Measurements from ENCODE around the gene TMEM39B.
A peak's percentile ranks its signal among the peaks of the same experiment; 100 is the strongest.
"Not testable (repeated sequence)": the region's sequence is repeated elsewhere in the genome, so short reads cannot be mapped to it uniquely, and the experiment has no call there.

The TMEM39B gene

DNA sequence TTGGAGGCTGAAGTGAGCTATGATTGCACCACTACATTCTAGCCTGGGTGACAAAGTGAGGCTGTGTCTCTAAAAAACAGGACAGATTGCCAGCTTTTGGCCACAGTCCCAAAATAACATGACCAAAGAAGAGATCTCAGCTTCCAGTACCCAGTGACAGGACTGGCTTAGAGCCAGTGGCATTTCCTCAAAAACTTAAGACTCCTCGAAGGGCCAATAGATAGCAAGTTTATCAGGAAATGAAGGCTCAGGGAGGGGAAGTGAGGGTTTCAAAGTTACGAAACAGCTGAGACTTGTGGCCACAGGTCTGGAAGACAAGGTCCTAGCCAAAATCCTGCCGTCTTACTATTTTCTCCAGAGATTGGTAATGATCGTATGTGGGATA lies 6.3 kb upstream of the TMEM39B start:
- peak overlapping the region in 5 of 21 experiments; percentile 25 to 47 (median 30) for H3K27ac ChIP-seq
- H3K4me3 ChIP-seq, result no peak overlapping the region

DNA sequence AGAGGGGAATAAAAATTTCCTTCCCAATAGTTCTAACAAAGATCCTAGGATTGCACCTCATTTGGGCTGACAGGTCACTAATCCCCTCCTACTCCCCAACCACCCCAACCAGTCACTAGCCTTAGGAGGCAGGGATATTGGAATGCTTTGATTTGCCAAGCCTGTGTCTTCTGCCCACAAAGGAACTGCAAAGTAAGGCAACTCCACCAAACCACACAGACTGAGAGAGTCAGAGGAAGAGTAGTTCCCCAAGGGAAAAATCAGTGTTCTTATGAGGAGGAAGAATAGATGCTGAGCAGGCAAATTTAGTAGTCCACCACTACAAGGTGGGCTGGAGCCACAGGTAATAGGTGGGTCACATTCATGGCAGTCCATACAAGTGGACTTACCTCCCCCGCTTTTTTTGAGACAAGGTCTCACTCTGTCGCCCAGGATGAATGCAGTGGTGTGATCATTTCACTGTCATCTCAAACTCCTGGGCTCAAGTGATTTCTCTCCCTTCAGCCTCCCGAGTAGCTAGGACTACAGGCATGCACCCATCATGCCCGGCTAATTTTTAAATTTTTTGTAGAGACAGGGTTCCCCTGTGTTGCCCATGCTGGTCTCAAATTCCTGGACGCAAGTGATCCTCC lies 3.7 kb upstream of the TMEM39B start:
- Histone ChIP-seq H3K4me3 (no peak overlapping the region), H3K27ac (peak overlapping the region in 1 of 21 experiments; percentile 15)

DNA sequence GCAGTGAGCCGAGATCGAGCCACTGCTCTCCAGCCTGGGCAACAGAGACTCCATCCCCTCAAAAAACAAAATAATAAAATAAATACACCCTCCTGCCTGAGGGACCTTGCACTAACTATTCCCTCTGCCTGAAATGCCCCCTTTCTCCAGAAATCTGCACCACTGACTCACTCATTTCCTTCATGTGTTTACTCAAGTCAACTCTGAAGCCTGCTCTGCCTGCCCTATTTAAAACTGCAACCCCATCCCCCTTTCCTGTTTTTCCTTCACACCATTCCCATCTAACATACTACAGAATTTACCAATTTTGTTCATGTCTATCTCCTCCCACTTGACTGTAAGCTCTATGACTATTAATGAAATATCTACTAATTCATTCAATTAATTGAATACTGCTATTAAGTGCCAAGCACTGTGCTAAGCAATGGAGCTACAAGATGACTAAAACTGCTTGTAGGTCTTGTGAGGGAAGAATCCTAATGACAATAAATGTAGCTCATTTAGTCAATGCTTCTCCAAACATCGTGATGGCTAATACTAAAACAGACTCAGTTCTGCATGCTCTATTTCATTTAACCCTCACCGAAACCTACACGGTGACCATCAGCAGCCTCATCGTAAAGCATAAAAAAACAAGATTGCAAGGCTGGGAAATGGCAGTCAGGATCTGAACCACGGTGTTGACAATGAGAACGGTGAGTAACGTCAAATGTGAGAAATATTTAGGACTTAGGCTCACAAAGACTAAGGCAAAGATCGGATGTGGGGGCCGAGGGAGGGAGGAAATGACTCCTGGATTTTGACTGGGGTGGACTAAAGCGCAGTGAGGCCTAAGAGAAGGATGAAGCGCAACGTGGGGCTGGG lies 749 bp upstream of the TMEM39B start:
- H3K27ac ChIP-seq, result peak overlapping the region; percentile 68 to 96 (median 86)
- H3K4me3 ChIP-seq, result peak overlapping the region; percentile 48 to 89 (median 70)

DNA sequence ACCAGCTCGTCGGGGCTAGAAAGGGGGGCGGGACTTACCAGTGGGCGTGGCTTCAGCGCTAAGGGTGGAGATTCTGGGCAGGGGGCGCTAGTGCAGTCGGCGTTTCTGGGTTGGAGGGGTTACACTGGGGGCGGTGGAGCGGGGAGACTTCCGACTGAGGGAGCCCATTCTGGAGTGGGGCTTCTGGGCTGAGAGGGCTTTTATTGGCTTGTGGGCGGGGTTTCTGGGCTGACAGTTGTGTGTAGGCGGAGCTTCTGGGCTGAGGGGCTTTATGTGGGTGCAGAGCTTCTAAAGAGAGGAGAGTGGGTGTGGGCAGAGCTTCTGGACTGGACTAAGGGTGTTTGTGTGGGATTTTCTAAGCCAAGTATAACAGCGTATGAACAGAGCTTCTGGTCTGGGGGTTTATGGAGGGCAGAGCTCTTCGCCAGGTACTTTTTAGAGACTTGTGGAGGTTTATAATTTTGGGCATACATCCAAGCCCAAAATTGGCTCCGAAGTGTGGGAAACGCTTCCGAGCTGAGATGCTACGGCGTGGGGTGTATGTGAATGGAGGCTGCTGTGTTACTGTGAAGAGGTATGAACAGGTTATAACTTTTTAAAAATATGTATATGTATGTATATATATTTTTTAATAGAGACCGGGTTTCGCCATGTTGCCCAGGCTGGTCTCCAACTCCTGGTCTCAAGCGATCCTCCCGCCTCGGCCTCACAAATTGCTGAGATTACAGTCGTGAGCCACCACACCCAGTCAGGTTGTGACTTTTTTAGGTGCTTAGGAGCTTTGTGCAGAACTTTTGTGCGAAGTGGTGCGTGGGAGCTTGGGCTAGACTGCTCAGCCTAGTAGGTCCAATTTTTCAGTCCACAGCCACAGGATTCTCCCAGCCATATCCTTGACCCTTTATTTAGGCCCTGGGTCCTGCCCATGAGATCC lies 825 bp downstream of the TMEM39B start:
- Histone ChIP-seq H3K27ac (peak overlapping the region; percentile 68 to 96 (median 86)), H3K4me3 (peak overlapping the region; percentile 48 to 89 (median 70))

DNA sequence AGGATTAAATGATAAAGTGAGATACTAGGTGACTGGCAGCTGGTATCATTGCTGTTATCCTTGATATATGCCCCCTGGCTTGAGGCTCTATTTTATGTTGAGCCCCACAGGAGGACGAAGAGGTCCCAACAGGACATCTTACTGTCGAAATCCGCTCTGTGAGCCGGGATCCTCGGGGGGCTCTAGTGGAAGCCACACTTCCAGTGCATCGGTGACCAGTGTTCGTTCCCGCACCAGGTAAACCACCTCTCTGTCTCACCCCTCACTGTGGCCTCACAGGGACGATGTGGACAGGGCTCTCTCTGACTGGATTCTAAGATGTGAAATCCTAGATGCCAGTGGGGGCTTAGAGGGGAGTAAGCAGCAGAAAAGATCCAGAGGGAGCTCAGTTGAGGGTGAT lies 2.1 kb downstream of the TMEM39B start:
- no peak overlapping the region for H3K27ac ChIP-seq
- no peak overlapping the region for H3K4me3 ChIP-seq

DNA sequence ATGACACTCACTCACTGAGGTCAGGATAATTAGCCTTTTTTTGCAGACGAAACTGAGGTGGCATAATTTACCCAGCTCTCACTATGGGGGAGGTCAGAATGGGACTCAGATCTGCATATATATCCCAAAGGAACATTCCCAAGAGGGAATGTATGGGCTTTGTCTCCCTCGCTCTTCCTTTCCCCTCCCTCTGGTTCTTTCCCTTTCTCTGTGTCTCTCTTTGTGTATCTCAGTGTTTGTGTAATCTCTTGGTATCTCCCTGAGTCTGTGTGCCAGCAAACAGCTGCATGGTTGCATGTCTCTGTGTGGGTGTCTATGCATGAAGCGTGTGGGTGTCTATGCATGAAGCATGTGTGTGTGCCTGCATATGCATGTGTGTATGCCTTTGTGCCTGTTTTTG lies 4.7 kb downstream of the TMEM39B start:
- Histone ChIP-seq H3K27ac (no peak overlapping the region), H3K4me3 (no peak overlapping the region)

DNA sequence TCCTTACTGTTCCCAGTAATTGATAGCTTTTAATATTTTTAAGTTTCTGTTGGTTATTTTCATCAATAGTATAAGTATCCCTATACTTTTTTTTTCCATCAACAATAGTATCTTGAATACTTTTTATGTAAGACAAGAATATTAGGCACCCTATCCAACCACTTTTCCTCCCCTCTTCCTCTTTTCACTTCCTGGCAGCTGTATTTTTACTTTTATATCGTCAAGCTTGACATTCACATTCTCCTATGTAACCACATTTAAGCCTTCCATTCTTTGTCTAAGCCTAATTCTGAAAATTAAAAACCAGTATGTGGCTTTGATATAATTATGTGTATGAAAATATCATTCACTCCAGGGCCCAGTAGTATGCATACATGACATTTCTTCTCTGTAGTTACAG lies 9.3 kb downstream of the TMEM39B start:
- no peak overlapping the region for H3K27ac ChIP-seq

DNA sequence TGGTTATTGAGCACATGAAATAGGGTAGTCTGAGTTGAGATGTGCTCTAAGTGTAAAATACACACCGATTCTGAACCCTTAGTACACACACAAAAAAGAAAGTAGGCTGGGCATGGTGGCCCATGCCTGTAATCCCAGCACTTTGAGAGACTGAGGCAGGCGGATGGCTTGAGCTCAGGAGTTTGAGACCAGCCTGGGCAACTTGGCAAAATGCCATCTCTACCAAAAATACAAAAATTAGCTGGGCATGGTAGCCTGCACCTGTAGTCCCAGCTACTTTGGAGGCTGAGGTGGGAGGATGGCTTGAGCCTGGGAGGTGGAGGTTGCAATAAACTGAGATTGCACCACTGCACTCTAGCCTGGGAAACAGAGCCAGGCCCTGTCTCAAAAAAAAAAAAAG lies 13.6 kb downstream of the TMEM39B start:
- not testable (repeated sequence) for H3K27ac ChIP-seq

More for the DNA sequence above, 9.3 kb downstream of the TMEM39B start:
- no peak overlapping the region for H3K4me3 ChIP-seq

DNA sequence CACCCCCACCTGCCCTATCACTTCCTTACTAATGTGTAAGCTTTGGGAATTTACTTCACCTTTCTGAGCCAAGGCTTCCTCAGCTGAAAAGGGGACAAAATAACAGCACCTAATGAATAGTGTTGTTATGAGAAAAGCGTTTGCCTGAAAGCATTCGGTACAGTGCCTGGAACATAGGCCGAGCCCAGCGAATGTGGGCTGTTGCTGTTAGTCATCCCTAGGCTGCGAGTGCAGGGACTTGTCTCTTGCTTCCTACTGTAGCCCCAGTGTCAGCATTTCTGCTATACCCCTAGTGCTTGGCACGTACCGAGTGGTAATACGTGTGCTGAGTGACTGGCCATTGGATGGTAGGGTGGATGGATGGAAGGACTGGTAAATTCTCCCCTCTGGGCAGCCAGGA lies 18.4 kb downstream of the TMEM39B start:
- H3K4me3 ChIP-seq, result no peak overlapping the region
- no peak overlapping the region for H3K27ac ChIP-seq

More for the DNA sequence above, 13.6 kb downstream of the TMEM39B start:
- H3K4me3 ChIP-seq, result not testable (repeated sequence)

DNA sequence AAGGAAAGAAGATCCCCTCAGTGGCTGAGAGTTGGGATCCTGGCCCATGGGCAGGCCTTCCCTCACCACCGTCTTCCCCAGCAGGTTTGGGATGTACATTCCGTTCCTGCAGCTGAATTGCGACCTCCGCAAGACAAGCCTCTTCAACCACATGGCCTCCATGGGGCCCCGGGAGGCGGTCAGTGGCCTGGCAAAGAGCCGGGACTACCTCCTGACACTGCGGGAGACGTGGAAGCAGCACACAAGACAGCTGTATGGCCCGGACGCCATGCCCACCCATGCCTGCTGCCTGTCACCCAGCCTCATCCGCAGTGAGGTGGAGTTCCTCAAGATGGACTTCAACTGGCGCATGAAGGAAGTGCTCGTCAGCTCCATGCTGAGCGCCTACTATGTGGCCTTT lies 18.9 kb downstream of the TMEM39B start:
- Histone ChIP-seq H3K4me3 (no peak overlapping the region), H3K27ac (no peak overlapping the region)

DNA sequence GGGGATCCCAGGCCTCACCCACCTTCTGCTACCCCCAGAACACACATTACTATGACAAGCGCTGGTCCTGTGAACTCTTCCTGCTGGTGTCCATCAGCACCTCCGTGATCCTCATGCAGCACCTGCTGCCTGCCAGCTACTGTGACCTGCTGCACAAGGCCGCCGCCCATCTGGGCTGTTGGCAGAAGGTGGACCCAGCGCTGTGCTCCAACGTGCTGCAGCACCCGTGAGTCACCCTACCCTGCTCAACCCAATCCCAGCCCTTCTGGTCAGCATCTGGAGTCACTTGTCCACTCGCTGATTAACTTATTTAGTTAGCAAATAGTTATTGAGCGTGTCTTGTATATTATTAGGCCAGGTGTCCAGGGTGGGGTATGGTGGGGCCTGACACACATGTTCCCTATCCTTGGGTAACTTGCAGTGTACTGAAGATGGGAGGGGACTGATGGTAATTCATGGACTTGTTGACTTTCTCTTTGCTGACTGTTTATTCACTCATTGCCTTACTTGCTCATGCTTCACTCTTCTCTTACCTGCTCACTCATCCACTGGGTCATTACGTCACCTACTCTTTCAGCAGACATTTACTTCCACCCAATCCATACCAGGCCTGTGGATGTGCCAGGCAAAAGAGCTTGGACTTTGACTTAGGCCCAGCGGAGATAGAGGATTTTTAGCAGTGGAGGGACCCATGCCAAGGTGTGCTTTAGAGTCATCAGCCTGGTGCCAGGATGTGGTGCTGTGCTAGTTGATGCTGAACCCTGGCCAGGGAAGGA lies 22.2 kb downstream of the TMEM39B start:
- H3K4me3 ChIP-seq, result no peak overlapping the region
- H3K27ac ChIP-seq, result no peak overlapping the region

DNA sequence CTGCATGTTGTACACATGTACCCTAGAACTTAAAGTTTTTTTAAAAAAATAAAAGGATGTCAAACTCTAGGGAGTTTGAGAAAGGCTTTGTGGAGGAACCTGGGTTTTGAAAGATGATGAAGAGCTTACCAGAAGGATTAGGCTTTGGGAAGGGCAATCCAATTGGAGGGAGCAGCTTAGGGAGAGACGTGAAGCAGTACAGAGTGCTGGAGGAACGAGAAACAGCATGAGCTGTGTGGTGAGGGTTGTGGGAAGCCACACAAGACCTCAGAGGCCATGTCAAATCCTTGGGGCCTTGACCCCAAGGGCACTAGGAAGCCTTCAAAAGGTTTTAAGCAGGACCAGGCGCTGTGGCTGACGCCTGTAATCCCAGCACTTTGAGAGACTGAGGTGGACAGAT lies 26.7 kb downstream of the TMEM39B start:
- Histone ChIP-seq H3K27ac (no peak overlapping the region), H3K4me3 (no peak overlapping the region)

DNA sequence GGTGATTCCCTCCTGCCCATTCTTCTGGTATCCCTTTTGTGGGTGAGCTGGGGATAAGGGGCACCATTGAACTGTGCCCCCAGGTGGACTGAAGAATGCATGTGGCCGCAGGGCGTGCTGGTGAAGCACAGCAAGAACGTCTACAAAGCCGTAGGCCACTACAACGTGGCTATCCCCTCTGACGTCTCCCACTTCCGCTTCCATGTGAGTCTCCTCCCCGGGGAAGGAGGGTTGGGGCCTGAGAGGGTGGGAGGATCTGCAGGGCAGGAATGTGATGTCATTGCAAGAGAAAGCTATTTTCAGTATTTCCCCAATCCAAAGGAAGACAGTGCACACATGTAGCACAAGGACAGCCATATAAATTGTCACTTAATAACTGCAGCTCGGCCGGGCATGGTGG lies 27.6 kb downstream of the TMEM39B start:
- H3K4me3 ChIP-seq, result no peak overlapping the region
- H3K27ac ChIP-seq, result peak overlapping the region in 3 of 21 experiments; percentile 14 to 20 (median 20)

DNA sequence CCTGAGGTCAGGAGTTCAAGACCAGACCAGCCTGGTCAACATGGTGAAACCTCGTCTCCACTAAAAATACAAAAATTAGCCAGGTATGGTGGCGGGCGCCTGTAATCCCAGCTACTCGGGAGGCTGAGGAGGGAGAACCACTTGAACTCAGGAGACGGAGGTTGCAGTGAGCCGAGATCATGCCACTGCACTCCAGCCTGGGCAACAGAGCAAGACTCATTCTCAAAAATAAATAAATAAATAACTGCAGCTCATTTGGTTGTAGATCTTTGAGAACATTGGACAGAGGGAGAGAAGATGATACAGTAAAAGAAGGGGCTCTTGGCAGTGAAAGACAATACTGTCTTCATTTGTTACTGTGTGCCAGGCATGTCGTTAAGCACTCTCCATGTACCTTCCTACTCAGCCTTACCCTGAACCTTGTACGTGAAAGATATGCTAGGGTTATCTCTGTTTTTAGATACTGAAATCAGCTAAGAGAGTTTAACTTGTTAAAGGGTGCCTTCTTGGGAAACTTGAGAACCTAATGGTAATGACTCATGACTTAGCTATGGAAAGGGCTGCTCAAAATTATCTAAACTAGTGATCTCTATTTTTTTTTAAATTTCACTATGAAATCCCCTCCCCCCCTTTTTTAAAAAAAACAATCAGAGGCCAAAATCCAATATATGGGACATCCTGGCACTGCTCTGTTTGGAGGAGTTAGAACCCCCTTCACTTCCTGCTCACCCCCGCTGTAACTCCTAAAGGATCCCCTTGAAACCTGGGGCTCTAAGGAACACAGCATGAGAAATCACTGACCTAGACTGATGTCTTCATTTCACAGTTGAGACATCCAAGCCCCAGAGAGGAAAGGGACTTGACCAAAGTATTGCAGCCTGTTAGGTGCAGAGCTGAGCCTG lies 28.3 kb downstream of the TMEM39B start:
- Histone ChIP-seq H3K27ac (peak overlapping the region in 2 of 21 experiments; percentile 20), H3K4me3 (no peak overlapping the region)

DNA sequence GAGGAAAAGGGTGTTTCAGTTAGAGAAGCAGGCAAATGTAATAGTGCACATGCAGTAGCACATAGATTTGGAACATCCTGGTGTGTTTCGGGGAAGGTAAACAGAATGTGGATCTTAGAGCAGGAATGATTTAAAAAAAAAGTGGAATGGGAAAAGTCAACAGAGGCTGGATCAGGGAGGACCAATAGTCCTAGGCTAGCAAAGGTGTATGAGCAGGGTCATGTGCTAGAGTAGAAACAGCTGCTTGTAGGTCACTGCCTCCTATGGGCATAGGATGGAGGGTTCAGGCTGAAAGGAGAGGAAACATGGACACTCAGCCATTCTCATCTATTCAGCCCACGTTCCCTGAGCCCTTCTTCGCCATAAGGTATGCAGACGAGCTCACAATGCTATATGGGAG lies 31.4 kb downstream of the TMEM39B start:
- Histone ChIP-seq H3K4me3 (no peak overlapping the region), H3K27ac (no peak overlapping the region)

DNA sequence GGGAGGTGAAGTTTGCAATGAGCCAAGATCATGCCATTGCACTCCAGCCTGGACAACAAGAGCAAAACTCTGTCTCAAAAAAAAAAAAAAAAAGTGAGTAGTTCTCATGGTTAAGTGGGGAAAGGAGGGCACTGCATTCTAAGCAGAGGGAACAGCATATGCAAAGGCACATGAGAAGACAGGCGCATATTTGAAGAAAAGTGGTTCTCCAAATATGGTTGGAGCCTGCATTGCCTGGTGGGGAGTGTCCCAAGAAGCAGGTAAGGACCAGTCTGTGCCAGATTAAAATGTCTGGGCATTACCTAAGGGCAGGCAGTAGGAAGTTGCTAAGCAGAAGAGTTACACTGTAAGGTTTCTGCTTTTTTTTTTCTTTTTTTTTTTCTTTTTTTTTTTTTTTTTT lies 32.6 kb downstream of the TMEM39B start:
- no peak overlapping the region for H3K27ac ChIP-seq
- no peak overlapping the region for H3K4me3 ChIP-seq

DNA sequence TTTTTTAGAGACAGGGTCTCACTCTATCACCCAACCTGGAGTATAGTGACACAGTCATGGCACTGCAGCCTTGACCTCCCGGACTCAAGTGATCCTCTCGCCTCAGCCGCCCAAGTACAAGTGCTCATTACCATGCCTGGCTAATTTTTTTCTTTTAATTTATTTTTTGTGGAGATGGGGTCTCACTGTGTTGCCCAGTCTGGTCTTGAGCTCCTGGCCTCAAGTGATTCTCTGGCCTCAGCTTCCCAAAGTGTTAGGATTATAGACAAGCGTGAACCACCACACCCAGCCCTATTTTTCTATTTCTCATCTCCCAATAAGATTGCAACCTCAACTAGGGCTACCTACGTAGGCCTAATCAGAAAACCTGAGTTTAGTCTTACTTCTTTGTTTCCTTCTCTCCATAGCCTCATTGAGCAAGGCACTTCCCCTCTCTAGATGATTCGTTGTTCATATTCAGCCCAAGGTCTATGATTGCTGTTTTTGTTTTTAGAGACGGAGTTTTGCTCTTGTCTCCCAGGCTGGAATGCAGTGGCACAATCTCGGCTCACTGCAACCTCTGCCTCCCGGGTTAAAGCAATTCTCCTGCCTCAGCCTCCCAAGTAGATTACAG lies 34.0 kb downstream of the TMEM39B start:
- H3K4me3 ChIP-seq, result peak overlapping the region in 1 of 7 experiments; percentile 90

More for the DNA sequence above, 34.0 kb downstream of the TMEM39B start:
- H3K27ac ChIP-seq, result peak overlapping the region in 8 of 21 experiments; percentile 90 to 97 (median 94)

All from skin epidermis (tissue), 12 donors.